Measurements from ENCODE around the gene PRR23A.

Gene PRR23A

DNA sequence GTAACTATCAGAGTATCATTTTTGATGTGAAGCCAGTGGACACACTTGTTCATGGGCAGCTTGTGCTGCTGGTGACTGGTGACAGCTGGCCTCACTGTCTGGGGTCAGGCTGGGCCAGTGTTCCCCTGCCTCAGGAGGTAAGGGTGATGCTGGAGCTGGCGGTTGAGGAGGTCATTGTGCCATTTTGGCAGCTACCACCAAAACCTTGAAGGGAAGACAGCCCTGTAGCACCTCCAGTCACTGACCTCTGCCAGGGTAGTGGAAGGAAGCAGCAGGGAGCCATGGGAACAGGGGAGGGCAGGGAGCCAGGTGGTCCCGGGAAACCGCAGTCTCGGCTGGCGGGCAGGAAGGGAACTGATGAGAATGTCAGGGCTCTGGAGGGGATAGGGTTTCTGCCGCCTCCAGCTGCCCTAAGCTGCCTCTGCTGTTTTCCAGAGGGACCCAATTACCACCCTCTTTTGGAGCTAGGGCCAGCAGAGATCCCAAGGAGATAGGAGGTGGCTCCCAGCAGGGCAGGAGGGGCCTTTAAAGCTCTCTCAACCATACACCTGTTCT, 34.2 kb downstream of the PRR23A start:
- DNase-seq = no peak

- no peak for DNase-seq
These were observed 41.1 kb downstream of the PRR23A start for GRCh38 chr3:138964923-138965322.

DNA sequence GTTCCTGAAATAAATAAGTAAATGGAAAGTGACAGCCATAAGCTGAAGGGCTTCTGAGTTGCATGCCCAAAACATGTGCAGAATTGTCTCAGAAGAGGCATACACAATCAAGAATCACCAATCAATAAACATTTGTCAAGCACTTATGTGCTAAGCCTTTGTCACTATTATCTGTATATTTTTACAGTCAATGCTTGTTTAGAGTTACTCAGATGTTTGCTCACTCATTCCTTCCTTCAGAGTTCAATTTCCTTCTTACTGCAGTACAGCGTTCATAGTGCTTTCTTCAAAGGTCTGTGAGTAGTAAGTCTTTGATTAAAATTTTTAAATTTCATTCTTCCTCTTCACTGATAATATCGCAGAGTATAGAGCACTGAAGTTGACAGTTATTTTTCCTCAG, 41.8 kb downstream of the PRR23A start:
- DNase-seq = no peak

- no peak for DNase-seq
These were observed 43.1 kb downstream of the PRR23A start for GRCh38 chr3:138962854-138963560.

DNA sequence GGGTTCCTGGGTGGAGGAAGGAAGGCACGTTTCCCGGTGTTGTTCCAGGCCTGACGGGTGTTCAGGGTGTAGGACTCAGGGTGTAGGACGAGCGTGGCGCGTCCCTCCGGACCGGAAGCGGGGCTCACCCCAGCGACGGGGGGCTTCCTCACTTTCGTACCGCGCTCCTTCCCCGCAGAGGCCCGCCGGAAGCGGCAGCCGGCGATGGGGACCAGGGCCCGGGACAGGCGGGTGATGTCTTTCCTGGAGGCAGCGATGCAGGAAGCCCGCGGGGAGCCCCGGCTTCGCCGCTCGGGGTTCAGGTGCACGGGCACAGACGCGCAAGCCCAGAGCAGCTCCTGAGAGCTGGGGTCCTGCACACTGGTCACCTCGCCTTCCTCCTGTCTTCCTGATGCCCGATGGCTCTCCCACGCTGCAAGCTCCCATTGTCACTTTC, 45.6 kb downstream of the PRR23A start:
- no peak for DNase-seq
